Right hindlimb (tissue), 1 donor: ENCODE data around the gene HEPACAM.
A peak's percentile ranks its signal among the peaks of the same experiment; 100 is the strongest.

Experiments
- DNase-seq: peaks from one replicate; pipeline ENCODE4 v3.0.0-alpha.2; 2018

Gene HEPACAM

DNA sequence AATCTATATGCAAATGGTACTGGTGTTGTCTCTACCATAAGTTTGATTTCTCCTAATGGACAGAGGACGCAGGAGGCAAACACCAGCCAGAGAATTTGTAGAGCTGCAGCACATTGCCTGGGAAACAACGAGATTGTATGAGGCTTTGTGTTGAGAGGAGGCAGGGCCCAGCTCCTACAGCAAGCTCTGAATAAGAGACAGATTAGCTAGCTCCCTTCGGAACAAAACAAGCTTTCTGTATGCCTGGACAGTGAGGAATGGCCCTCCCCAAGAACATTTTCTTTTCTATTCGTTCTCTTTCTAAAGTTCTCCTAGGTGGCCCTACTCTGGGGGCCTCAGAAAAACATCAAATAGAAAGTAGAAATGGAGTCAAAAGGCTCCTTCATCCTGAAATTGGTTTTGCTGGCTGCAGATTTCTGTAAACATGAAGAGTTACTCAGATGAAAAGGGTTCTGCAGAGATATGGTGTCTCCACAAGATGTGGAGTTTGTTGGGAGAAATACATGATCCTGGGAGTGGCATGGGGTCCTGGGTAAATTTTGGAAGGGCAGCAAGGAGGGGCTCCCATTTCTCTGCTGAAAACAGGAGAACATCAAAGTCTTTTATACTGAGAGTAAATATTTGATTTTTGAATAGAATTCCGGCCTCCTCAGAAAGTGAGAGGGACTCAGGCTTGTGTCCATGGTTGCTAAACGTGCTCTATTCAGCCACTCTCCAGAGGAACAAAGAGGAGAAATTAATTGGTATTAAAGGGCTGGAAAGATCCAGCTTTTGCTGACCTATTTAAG is 6.8 kb upstream of the HEPACAM start:
- DNase-seq, result no peak

- DNase-seq, result no peak
These were observed 5.9 kb upstream of the HEPACAM start for GRCh38 chr11:124941703-124942102.

GRCh38 chr11:124938970-124939369 is 3.1 kb upstream of the HEPACAM start:
- DNase-seq, result no peak

GRCh38 chr11:124938206-124938765 is 2.4 kb upstream of the HEPACAM start:
- DNase-seq, result no peak

- no peak for DNase-seq
These were observed 1.6 kb upstream of the HEPACAM start for GRCh38 chr11:124937336-124937935.

DNA sequence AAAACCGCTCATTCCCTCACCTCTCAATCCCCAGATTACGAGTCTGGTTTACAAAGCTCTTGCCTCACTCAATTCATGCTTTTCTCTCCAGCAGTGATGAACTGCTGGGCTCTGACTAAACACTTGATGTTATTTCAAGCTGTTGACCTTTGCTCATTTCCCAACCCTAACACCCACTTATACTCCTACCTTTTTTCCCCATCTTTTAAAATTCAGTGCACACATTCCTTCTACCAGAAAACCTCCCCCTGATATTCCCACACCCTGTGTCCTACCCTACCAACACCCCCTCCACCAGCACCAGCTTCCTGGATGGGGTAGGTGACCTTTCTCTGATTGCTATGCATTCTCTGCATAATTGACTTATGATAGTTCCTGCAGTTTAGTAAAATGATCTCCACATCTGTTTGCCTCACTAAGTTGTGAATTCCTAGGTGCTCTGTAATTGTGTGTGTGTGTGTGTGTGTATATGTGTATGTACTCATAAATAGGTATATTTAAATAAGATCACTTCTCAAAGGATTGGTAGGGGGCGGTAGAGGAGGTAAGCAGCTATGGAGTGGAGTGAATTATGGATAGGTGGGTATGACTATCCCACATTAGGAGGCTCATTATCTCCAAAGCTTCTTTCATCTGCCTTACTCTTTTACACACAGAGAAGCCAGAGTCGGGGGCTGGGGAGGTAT is 842 bp downstream of the HEPACAM start:
- DNase-seq, result no peak

DNA sequence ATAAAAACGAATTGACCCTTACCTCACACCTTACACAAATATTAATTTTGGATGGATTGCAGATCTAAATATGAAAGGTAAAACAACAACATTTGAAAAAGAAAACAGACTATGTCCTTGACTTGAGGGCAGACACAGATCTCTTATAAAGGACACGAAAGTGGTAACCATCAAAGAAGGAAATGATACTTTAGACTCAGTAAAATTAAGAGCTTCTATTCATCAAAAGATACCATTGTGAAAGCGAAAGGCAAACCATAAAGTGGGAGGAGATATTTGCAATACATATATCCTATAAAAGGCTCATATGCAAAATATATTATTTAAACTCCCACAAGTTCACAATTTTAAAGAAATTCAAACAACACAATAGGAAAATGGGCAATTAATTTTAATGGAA is 5.0 kb downstream of the HEPACAM start:
- no peak for DNase-seq

DNA sequence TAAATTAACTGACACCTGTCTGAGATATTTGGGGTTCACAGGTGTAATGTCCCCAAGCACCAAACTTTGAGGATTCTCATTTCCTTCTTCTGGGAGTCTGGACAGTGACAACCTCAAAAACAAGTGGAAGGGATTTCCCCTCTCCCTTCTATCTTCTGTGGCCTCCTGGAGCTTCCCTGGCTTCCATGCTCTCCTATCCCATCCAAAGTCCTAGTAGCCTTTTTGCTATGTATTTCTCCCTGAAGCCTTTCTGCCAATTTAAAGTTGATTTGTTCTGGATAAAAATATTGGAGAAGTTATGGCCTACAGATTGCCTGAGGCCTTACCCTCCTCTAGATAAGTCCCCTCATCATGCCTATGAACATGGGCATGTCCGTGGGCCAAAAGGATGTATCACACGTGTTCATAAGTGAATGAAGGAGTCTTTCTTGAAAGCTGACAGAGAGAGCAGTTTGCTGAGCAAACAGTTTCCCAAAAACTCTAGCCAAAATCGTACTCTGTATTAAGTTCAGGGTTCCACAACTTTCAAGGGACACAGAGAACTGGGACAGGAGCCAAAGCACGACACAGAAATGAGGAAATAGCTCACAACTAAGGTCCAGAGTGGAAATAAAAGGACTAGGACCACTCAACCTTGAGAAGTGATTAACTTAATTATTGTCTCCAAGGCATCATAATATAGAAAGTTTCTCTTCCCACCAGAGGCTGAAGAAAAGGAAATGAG is 6.7 kb downstream of the HEPACAM start:
- no peak for DNase-seq

DNA sequence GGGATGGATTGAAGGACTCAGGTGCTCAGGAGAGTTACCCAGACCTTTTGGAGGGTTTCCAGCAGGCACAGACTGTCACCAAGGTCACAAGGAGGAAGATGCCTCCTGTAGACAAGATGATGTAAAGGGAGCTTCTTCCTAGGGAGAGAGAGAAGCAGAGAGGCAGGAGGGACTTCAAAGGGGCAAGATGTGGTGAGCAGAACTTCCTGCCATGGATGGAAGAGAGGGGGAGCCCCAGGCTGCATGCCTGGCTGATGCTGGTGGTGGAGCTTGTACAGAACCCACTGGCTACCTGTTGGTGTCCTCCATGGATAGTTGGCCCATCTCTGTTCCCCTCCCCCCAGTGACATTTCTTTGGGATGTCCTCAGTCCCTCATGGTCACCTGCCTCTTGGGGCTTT is 12.6 kb downstream of the HEPACAM start:
- no peak for DNase-seq

GRCh38 chr11:124922831-124923230 is 13.0 kb downstream of the HEPACAM start:
- no peak for DNase-seq

- peak; percentile 87 for DNase-seq
These were observed 14.8 kb downstream of the HEPACAM start for GRCh38 chr11:124920870-124921609.

GRCh38 chr11:124920356-124920755 is 15.5 kb downstream of the HEPACAM start:
- DNase-seq, result no peak

DNA sequence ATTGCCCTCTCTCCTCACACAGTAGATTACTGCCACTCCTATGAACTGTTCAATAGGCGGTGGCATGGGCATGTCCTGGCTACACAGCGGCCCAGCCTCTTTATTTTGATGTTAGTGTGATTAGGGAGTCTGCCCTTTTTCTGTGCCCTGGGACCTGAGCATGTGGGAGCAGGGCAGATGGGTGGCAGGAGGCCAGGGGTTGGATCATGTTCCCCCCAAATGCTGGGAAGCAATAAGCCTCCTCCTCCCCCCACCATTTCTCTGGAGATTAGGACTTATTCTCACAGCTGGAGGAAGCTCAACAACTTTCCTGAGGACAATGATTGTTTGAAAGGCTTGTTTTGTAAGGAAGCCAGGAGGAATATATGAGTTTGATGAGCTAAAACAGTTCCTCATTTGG is 15.9 kb downstream of the HEPACAM start:
- DNase-seq, result no peak

DNA sequence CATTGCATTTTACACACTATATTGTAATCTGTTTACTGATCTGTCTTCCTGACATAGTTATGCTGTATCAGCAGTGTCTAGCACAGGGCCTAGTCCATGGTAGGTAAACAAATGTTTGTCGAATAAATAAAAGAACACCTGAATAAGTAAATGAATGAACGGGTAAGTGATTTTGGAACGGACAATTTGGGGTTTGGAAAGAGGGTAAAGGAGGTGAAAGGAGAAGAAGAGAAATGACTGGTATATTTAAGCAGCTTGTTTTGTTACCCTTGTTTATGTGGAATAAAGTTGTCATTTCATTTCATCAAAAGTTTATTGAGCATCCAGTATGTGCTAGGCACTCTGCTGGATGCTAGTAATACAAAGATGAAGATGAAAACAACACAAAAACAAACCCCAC is 16.9 kb downstream of the HEPACAM start, which contains the start of gene HEPN1:
TSS of gene HEPN1 (plus strand) at position 301 of the 400 bp plus-strand sequence.
- DNase-seq, result no peak

DNA sequence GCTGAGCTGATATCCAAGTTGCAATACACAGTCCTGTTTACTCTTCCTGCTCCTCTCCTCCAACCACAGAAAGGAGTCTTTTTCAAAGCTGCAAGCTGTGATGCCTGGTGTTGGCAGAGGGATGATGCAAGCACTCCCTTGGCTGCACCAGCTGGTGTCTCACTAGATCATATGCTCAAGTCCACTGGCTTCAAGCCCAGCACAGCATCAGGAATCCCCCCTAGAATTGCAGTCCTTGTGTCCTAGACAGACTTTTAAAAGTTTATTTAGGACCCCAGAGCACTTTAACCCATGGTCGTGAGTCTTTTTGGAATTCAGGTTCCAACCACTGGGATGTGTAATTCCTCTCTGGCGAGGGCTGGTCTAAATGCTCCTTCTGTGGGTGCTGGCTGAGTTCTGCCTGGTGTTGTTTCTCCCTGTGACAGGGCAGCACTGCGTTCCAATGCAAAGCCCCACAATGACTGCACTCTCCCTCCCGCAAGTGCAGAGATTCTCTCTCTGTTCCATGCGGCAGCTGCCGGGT is 18.7 kb downstream of the HEPACAM start:
- peak; percentile 74 for DNase-seq

DNA sequence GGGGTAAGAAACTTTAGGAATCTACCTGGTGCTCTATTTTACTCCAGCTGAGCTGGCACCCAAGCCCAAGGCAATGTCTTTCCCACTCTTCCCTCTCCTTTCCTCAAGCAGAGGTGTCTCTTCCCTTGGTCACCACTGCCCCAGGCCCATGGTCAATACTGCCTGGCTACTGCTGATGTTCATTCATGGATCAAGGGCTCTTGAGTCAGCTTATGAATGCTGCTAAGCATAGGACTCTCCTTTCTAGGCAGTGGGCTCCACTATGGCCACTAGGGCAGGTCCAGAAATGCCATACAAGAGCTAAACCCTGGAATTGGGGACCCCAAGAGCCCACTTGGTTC is 19.5 kb downstream of the HEPACAM start:
- no peak for DNase-seq

DNA sequence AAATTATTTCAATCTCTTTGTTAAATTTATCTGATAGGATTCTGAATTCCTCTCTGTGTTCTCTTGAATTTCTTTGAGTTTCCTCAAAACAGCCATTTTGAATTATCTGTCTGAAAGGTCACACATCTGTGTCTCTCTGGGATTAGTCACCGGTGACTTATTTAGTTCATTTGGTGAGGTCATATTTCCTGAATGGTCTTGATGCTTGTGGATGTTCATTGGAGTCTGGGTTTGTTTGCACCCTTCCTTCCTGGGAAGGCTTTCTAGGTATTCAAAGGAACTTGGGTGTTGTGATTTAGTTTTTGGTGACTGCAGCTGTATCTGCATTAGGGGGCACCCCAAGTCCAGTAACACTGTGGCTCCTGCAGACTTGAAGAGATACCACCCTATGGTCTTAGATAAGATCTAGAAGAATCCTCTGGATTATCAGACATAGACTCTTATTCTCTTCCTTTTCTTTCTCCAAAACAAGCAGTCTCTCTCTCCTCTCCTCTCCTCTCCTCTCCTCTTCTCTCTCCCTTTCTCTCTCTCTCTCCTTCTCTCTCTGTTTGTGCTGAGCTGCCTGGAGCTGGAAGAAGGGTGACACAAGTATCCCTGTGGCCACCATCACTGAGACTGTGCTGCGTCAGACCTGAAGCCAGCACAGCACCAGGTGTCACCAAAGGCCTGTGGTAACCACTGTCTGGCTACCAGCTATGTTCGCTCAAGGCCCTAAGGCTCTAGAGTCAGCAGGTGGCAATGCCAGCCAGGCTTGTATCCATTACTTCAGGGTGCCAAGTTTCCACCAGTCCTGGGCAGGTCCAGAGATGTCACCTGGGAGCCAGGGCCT is 20.1 kb downstream of the HEPACAM start:
- no peak for DNase-seq

- DNase-seq, result no peak
These were observed 33.2 kb downstream of the HEPACAM start for GRCh38 chr11:124902616-124903015.

- peak; percentile 59 for DNase-seq
These were observed 35.4 kb downstream of the HEPACAM start for GRCh38 chr11:124900464-124900863.

- DNase-seq, result no peak
These were observed 36.3 kb downstream of the HEPACAM start for GRCh38 chr11:124899383-124900145.
